Measurements from ENCODE around the gene PIK3R2.

PIK3R2 gene

GRCh38 chr19:18192673-18193387 lies 39.9 kb downstream of the PIK3R2 start, which contains the start of gene MPV17L2:
TSS of gene MPV17L2 (plus strand) at chr19:18193218. CDS start at chr19:18193282, 64 bp downstream.
- TF ChIP-seq PATZ1 (CRISPR knock-in tag; IDR thresholded peaks at IDR 0.05; ENCODE audit: borderline replicate concordance) (no peak), RARB (CRISPR knock-in tag; IDR thresholded peaks at IDR 0.05) (no peak), SNAI2 (CRISPR knock-in tag; IDR thresholded peaks at IDR 0.05) (no peak), OSR1 (CRISPR knock-in tag; IDR thresholded peaks at IDR 0.05) (no peak), ARNTL (CRISPR knock-in tag; IDR thresholded peaks at IDR 0.05; ENCODE audit: borderline replicate concordance, low read depth) (peak; percentile 27; the same call in 1 of the 2 replicates), GLIS3 (CRISPR knock-in tag; IDR thresholded peaks at IDR 0.05) (no peak), ISL1 (CRISPR knock-in tag; IDR thresholded peaks at IDR 0.05) (no peak), ZNF8 (CRISPR knock-in tag; IDR thresholded peaks at IDR 0.05) (no peak), TOX (CRISPR knock-in tag; IDR thresholded peaks at IDR 0.05; ENCODE audit: borderline replicate concordance) (no peak), ESRRG (CRISPR knock-in tag; IDR thresholded peaks at IDR 0.05) (no peak), CSRNP3 (CRISPR knock-in tag; IDR thresholded peaks at IDR 0.05) (no peak), ZC3H10 (CRISPR knock-in tag; IDR thresholded peaks at IDR 0.05) (no peak), POU6F1 (CRISPR knock-in tag; IDR thresholded peaks at IDR 0.05; ENCODE audit: borderline replicate concordance, low read depth) (no peak), CSDC2 (CRISPR knock-in tag; IDR thresholded peaks at IDR 0.05) (peak; percentile 89; the same call in 1 of the 2 replicates), CREB5 (CRISPR knock-in tag; IDR thresholded peaks at IDR 0.05; ENCODE audit: low read depth) (no peak), BACH2 (CRISPR knock-in tag; IDR thresholded peaks at IDR 0.05; ENCODE audit: borderline replicate concordance) (no peak), ZFP30 (CRISPR knock-in tag; IDR thresholded peaks at IDR 0.05) (peak; percentile 33; the same call in 1 of the 2 replicates), TCF4 (CRISPR knock-in tag; IDR thresholded peaks at IDR 0.05; ENCODE audit: borderline replicate concordance) (no peak), PPARA (CRISPR knock-in tag; IDR thresholded peaks at IDR 0.05; ENCODE audit: borderline replicate concordance) (peak; percentile 90), ZNF565 (CRISPR knock-in tag; conservative IDR thresholded peaks at IDR 0.05; ENCODE audit: low read depth) (no peak; the same call in 1 of the 2 replicates), ZNF70 (CRISPR knock-in tag; IDR thresholded peaks at IDR 0.05) (no peak), ZFP3 (CRISPR knock-in tag; IDR thresholded peaks at IDR 0.05) (no peak), TSHZ2 (CRISPR knock-in tag; IDR thresholded peaks at IDR 0.05) (peak; percentile 84; the same call in 1 of the 2 replicates)
- ATAC-seq = peak; percentile 92
